Adrenal gland (tissue), 5 donors: ENCODE data around the gene NABP1.

Experiments used
- CTCF ChIP-seq, 6 experiments: fragments of 450-650 bp in 4 of 6; fragments of 200-600 bp in 2 of 6; sonication (generic) in 1 of 6; IDR thresholded peaks; 1 replicate in 5 of 6; 2 replicates in 1 of 6; pipeline versions ENCODE4 v1.5.1 to v1.8.0; 2016 to 2021; ENCODE audit warnings: antibody characterized with exemption in 6 of 6, mild to moderate bottlenecking in 2 of 6, moderate library complexity in 1 of 6
- POLR2A ChIP-seq, 2 donors: fragments of 450-650 bp; IDR thresholded peaks; one replicate each; pipeline ENCODE4 v1.6.1; 2017; ENCODE audit warnings: antibody characterized with exemption in 2 of 2, mild to moderate bottlenecking in 2 of 2, moderate library complexity in 1 of 2
- donor health status: DM: no; HTN: no; CAD: no.

- TF ChIP-seq CTCF (IDR thresholded peaks at IDR 0.05) (no peak), POLR2A (IDR thresholded peaks at IDR 0.05) (no peak)
Observed at GRCh38 chr2:191636586-191636985, 41.4 kb upstream of the NABP1 start.
